Duodenal mucosa (tissue), 2 donors: ENCODE data around the gene TNNC2.
"Not testable (repeated sequence)": the region's sequence is repeated elsewhere in the genome, so short reads cannot be mapped to it uniquely, and the experiment has no call there.

Experiments used
- H3K27ac ChIP-seq: one replicate; pipeline ENCODE4 v1.7.0; 2013; ENCODE audit warnings: low read depth, low read length
- H3K27me3 ChIP-seq, 2 donors: one replicate each; pipeline ENCODE4 v1.7.0; 2013; ENCODE audit warnings: low read length in 2 of 2, control low read depth in 1 of 2; ENCODE audit not compliant: insufficient read depth in 2 of 2, control insufficient read depth in 1 of 2
- H3K36me3 ChIP-seq, 2 donors: one replicate each; pipeline ENCODE4 v1.7.0; 2013; ENCODE audit warnings: low read length in 2 of 2, control low read depth in 1 of 2; ENCODE audit not compliant: insufficient read depth in 2 of 2, control insufficient read depth in 1 of 2
- H3K4me1 ChIP-seq, 2 donors: one replicate each; pipeline ENCODE4 v1.7.0; 2013; ENCODE audit warnings: low read length in 2 of 2, control low read depth in 1 of 2; ENCODE audit not compliant: insufficient read depth in 2 of 2, control insufficient read depth in 1 of 2
- H3K4me3 ChIP-seq, 2 donors: one replicate each; pipeline ENCODE4 v1.7.0; 2013; ENCODE audit warnings: low read length in 2 of 2, low read depth in 1 of 2
- H3K9ac ChIP-seq, 2 donors: one replicate each; pipeline ENCODE4 v1.7.0; 2013; ENCODE audit warnings: low read length in 2 of 2, low read depth in 1 of 2
- H3K9me3 ChIP-seq, 2 donors: one replicate each; pipeline ENCODE4 v1.7.0; 2013; ENCODE audit warnings: low read length in 2 of 2, control low read depth in 1 of 2; ENCODE audit not compliant: control insufficient read depth in 1 of 2

Gene TNNC2

DNA sequence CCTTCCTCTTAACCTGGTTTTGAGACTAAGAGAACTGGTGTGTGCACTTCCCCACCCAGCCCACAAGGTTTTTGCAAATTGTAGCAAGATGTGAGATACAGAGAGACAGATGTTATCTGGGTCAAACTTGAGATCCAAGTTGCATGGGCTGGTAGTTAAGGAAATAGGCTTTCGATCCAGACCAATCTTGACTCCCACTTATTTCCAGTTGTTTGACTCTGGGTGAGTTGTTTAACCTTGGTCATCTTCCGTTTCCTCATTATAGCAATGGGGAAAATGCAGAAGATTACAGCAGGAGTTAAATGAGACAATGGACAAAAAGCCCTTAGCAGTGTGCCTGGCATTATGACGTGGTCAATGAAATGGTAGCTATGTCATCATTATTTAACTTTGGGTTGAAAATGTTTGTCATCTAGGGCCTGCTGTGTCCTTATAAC lies 8.2 kb upstream of the TNNC2 start:
- Histone ChIP-seq H3K36me3 (peaks cover 0 to 6% of the 10 kb centered on the region in 2 donors), H3K9me3 (no peaks in the 10 kb centered on the region), H3K27ac (no peak overlapping the region), H3K4me1 (peaks cover 26 to 28% of the 10 kb centered on the region in 2 donors), H3K4me3 (peak overlapping the region; percentile 82 to 84), H3K27me3 (no peaks in the 10 kb centered on the region), H3K9ac (no peak overlapping the region)

DNA sequence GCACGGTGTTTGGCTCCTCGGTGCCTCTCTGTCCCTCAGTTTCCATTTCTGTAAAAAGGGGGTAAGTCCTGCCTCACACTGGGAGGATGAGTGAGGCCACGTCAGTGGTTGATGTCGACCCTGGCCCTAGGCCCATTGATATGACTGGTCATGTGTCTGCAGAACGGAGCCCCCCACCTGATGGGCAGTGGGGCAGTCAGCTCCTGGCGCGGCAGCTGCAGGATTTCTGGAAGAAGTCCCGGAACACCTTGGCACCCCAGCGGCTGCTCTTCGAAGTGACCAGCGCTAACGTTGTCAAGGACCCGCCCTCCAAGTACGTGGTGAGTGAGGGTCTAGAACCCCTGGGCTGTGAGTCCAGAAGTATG lies 7.7 kb upstream of the TNNC2 start:
- Histone ChIP-seq H3K9ac (peak overlapping the region in 1 of 2 donors; percentile 65), H3K27ac (no peak overlapping the region), H3K27me3 (no peaks in the 10 kb centered on the region), H3K9me3 (no peaks in the 10 kb centered on the region), H3K4me3 (peak overlapping the region; percentile 82 to 84), H3K4me1 (peaks cover 26 to 28% of the 10 kb centered on the region in 2 donors), H3K36me3 (peaks cover 0 to 2% of the 10 kb centered on the region in 2 donors)

GRCh38 chr20:45833883-45834796 lies 7.0 kb upstream of the TNNC2 start:
- H3K27ac ChIP-seq, result peak overlapping the region; percentile 80
- peak overlapping the region; percentile 82 to 84 for H3K4me3 ChIP-seq
- H3K4me1 ChIP-seq, result peaks cover 26 to 28% of the 10 kb centered on the region in 2 donors
- H3K36me3 ChIP-seq, result peaks cover 0 to 2% of the 10 kb centered on the region in 2 donors
- H3K27me3 ChIP-seq, result no peaks in the 10 kb centered on the region
- peak overlapping the region; percentile 65 to 80 for H3K9ac ChIP-seq
- H3K9me3 ChIP-seq, result no peaks in the 10 kb centered on the region

DNA sequence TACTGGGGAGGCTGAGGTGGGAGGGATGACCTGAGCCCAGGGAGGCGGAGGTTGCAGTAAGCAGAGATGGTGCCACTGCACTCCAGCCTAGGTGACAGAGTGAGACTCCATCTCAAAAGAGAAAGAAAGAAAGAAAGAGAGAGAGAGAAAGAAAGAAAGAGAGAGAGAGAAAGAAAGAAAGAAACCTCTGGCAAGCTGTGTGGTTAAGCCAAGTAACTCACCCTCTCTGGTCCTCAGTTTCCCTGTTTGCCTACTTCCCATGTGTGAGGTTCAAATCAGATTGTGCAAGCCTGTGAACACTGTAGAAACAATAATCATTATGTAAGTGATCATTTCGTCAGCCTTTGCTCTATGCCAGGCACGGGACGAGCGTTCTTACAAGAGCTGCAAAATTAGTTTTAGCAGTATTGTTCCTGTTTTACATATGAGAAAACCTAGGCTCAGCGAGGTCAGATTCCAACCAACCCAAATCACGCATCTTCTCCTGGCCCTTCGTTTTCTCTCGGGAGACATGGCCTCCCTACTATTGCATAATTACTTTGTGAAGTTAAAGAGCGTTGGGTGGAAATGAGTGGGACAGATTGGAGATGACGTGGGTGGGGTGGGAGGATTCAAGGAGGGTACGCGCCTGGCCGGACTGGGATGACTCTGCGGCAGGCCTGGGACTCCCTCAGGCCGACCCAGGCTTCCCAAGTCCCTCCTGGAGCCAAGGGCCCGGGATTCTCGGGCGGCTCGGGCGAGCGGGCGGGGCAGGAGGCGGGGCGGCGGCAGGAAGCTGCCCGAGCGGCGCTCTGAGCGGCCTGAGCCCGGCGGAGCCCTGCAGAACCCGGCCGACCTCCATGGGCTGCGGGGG lies 6.1 kb upstream of the TNNC2 start, which contains the start of gene SNX21:
Gene SNX21, plus strand, starts transcription at position 770 of the 853 bp plus-strand sequence. CDS start 121 bp downstream, outside the sequence.
- Histone ChIP-seq H3K4me3 (peak within 1 kb of the TSS; percentile 82 to 84), H3K9me3 (no peaks in the 10 kb centered on the region), H3K4me1 (peaks cover 26 to 28% of the 10 kb centered on the region in 2 donors), H3K36me3 (peaks cover 0 to 2% of the 10 kb centered on the region in 2 donors), H3K27me3 (no peaks in the 10 kb centered on the region), H3K9ac (peak within 1 kb of the TSS; percentile 65 to 83), H3K27ac (peak within 1 kb of the TSS; percentile 83)

DNA sequence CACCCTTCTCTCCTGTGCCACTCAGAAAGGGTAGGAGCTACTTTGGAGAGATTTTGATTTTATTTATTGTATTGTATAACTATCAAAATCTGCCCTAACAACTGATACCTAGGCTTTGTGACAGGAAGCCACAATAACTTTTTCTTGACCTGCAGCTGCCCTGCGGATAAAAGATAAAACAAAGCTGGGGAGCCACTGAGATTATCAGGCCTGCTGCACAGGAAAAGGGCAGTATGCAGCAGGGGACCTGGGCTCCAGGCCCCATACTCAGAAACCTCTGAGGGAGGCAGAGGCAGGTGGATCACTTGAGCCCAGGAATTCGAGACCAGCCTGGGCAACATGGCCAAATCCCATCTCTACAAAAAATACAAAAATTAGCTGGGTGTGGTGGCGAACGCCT lies 5.5 kb upstream of the TNNC2 start:
- Histone ChIP-seq H3K9me3 (no peaks in the 10 kb centered on the region), H3K9ac (peak overlapping the region in 1 of 2 donors; percentile 65), H3K36me3 (no peaks in the 10 kb centered on the region), H3K4me1 (peaks cover 26 to 28% of the 10 kb centered on the region in 2 donors), H3K27ac (peak overlapping the region; percentile 83), H3K27me3 (no peaks in the 10 kb centered on the region), H3K4me3 (peak overlapping the region in 1 of 2 donors; percentile 82)

DNA sequence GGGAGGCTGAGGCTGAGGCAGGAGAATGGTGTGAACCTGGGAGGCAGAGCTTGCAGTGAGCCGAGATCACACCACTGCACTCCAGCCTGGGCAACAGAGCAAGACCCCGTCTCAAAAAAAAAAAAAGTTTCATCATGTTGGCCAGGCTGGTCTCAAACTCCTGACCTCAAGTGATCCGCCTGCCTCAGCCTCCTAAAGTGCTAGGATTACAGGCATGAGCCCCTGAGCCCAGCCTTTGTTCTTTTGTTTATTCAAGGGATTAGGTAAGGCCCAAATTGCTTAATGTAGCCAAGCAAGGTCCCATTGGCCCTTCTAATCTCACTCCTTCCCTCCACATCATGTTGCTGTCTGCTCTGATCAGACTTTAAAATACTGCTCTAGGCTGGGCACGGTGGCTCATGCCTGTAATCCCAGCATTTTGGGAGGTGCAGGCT lies 2.6 kb upstream of the TNNC2 start:
- not testable (repeated sequence) for H3K27me3 ChIP-seq, H3K4me3 ChIP-seq, H3K9ac ChIP-seq, H3K27ac ChIP-seq, H3K36me3 ChIP-seq, H3K9me3 ChIP-seq
- H3K4me1 ChIP-seq, result peaks cover 15 to 16% of the 10 kb centered on the region in 2 donors

DNA sequence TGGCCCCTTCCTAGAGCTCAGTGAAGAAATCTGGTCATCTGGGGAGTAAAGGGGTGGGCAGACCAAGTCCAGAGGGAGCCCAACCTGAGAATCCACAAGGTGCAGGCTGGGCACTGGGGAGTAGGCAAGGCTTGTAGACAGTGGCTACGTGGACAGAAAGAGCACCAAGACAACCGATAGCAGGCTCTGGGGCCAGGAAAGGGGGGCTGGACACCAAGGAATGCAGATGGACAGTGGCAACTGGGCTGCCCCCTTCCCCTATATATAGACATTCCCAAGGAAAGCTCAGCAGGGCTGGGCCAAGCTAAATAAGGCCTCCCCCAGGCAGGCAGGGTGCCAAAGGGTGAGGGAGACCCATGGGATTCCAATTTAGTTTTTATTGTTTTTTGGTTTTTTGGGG lies 1.5 kb upstream of the TNNC2 start:
- Histone ChIP-seq H3K9me3 (no peaks in the 10 kb centered on the region), H3K4me3 (no peak overlapping the region), H3K27me3 (no peaks in the 10 kb centered on the region), H3K27ac (no peak overlapping the region), H3K4me1 (peaks cover 10 to 18% of the 10 kb centered on the region in 2 donors), H3K9ac (no peak overlapping the region), H3K36me3 (no peaks in the 10 kb centered on the region)

DNA sequence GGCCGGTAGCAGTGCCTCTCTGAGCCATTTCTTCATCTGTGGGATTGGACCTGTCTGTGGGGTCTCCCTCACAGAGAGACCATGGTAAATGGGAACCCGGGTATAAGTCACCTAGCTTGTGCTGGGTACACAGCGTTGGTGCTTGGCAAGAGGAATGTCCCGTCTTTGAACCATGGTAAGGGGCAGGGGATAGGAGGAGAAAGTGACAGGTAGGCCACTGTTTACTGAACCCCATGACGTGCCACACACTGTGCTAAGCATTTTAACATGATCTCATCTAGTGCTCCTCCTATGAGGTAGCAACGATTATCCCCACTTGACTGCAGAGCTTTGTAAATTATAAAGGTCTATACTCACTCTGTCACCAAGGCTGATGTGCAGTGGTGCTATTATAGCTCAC lies 600 bp upstream of the TNNC2 start:
- Histone ChIP-seq H3K9me3 (no peaks in the 10 kb centered on the region), H3K4me3 (no peak overlapping the region), H3K36me3 (no peaks in the 10 kb centered on the region), H3K9ac (no peak overlapping the region), H3K4me1 (peaks cover 9 to 19% of the 10 kb centered on the region in 2 donors), H3K27ac (no peak overlapping the region), H3K27me3 (peaks cover 0 to 3% of the 10 kb centered on the region in 2 donors)

GRCh38 chr20:45826381-45827019 lies 612 bp downstream of the TNNC2 start:
- no peaks in the 10 kb centered on the region for H3K9me3 ChIP-seq
- H3K27ac ChIP-seq, result no peak overlapping the region
- H3K4me1 ChIP-seq, result peaks cover 11 to 30% of the 10 kb centered on the region in 2 donors
- H3K36me3 ChIP-seq, result no peaks in the 10 kb centered on the region
- H3K9ac ChIP-seq, result no peak overlapping the region
- no peak overlapping the region for H3K4me3 ChIP-seq
- H3K27me3 ChIP-seq, result peaks cover 0 to 3% of the 10 kb centered on the region in 2 donors
